A673 (cell line): ENCODE measurements around the gene SLC38A4. TPM values are rescaled to one million over a fixed set of nuclear protein-coding genes. Genes with fewer than 3 reads are reported as not detected.

Experiments used
- BruUV-seq: library from RNA; stranded (reverse); fragments of 400-500 nt; replicated peaks from 2 replicates; lab custom pipeline; 2021; lab: Mats Ljungman, UMichigan
- CTCF ChIA-PET: fragments of 300-600 bp; sonication (Branson Sonifier 250); formaldehyde crosslinking; loops from one replicate; lab custom pipeline; 2022; ENCODE audit warnings: antibody characterized with exemption; lab: Charles Lee
- POLR2A ChIA-PET: fragments of 300-600 bp; sonication (Branson Sonifier 250); formaldehyde crosslinking; loops from one replicate; lab custom pipeline; 2022; ENCODE audit warnings: antibody characterized with exemption; ENCODE audit not compliant: low non-redundant PET; lab: Charles Lee
- DNase-seq: peaks from one replicate; pipeline ENCODE4 v3.0.0-alpha.2; 2015; ENCODE audit warnings: low spot score
- H3K27ac ChIP-seq: fragments of 200-600 bp; sonication (generic); 2 replicates; pipeline ENCODE4 v1.5.1; 2016; ENCODE audit warnings: mixed run types, low read depth, mild to moderate bottlenecking, mixed read lengths, antibody characterized with exemption, low read length; ENCODE audit not compliant: poor library complexity, severe bottlenecking
- H3K27me3 ChIP-seq: fragments of 200-600 bp; sonication (generic); replicated peaks from 2 replicates; pipeline ENCODE4 v1.6.1; 2017; ENCODE audit warnings: mixed run types, low read depth, mild to moderate bottlenecking, mixed read lengths, antibody characterized with exemption, low read length; ENCODE audit not compliant: insufficient read depth, poor library complexity
- H3K36me3 ChIP-seq: fragments of 200-600 bp; sonication (generic); 2 replicates; pipeline ENCODE4 v1.6.1; 2016; ENCODE audit warnings: mixed run types, mild to moderate bottlenecking, mixed read lengths, antibody characterized with exemption, low read length; ENCODE audit not compliant: insufficient read depth, poor library complexity, severe bottlenecking
- H3K4me1 ChIP-seq: fragments of 200-600 bp; sonication (generic); 2 replicates; pipeline ENCODE4 v1.6.1; 2017; ENCODE audit warnings: mixed run types, mild to moderate bottlenecking, mixed read lengths, antibody characterized with exemption, low read length; ENCODE audit not compliant: insufficient read depth, poor library complexity, severe bottlenecking
- H3K4me3 ChIP-seq: fragments of 200-600 bp; sonication (generic); 2 replicates; pipeline ENCODE4 v1.5.1; 2016; ENCODE audit warnings: low read depth, mixed run types, mild to moderate bottlenecking, mixed read lengths, low read length; ENCODE audit not compliant: poor library complexity, severe bottlenecking
- H3K9me3 ChIP-seq: fragments of 200-600 bp; sonication (generic); 2 replicates; pipeline ENCODE4 v1.6.1; 2016; ENCODE audit warnings: mixed run types, low read depth, mild to moderate bottlenecking, mixed read lengths, antibody characterized with exemption, low read length; ENCODE audit not compliant: poor library complexity, severe bottlenecking
- CTCF ChIP-seq: fragments of 300-800, 200-600 bp; sonication (generic); conservative IDR thresholded peaks from 2 replicates; pipeline ENCODE4 v1.5.1; 2017; ENCODE audit warnings: low read depth, mild to moderate bottlenecking, antibody characterized with exemption, low read length, moderate library complexity, mixed read lengths
- EZH2 ChIP-seq: fragments of 200-600 bp; sonication (generic); IDR thresholded peaks from 2 replicates; pipeline ENCODE4 v1.6.1; 2017; ENCODE audit warnings: borderline replicate concordance, low read depth, mild to moderate bottlenecking, mixed read lengths, antibody characterized with exemption, low read length; ENCODE audit not compliant: poor library complexity, severe bottlenecking
- intact Hi-C: fragments of 100-400 bp; cut with micrococcal nuclease; formaldehyde crosslinking; loops from one replicate; pipeline ENCODE4 v1.10.0; 2022; ENCODE audit not compliant: unreplicated experiment
- total RNA-seq: library from RNA; stranded (reverse); gene quantifications from 2 replicates; pipeline ENCODE4 v1.2.3, GENCODE V29; 2021

The SLC38A4 gene
- total RNA-seq, 1 experiment from 2014 or later: 0.58 TPM

- ChIA-PET POLR2A (no interaction called here), CTCF (no interaction called here)
- TF ChIP-seq EZH2 (no peak), CTCF (no peak)
- H3K27me3 ChIP-seq: peaks cover 4% of the 10 kb centered on the region
- no peaks in the 10 kb centered on the region for H3K36me3 ChIP-seq
- H3K4me3 ChIP-seq: no peak overlapping the region
- peaks cover 3% of the 10 kb centered on the region for H3K9me3 ChIP-seq
- no peak for DNase-seq
- BruUV-seq: no TSS peak
- H3K27ac ChIP-seq: no peak overlapping the region
- intact Hi-C loops: no loop called here
- no peaks in the 10 kb centered on the region for H3K4me1 ChIP-seq
Measured at GRCh38 chr12:46798056-46798455, 27.7 kb downstream of the SLC38A4 start.

- no peak for DNase-seq
- CTCF ChIA-PET: no interaction called here
- H3K4me1 ChIP-seq: no peaks in the 10 kb centered on the region
- no TSS peak for BruUV-seq
- H3K27me3 ChIP-seq: no peaks in the 10 kb centered on the region
- POLR2A ChIA-PET: no interaction called here
- H3K27ac ChIP-seq: no peak overlapping the region
- peaks cover 3% of the 10 kb centered on the region for H3K9me3 ChIP-seq
- intact Hi-C loops: no loop called here
- no peaks in the 10 kb centered on the region for H3K36me3 ChIP-seq
- TF ChIP-seq CTCF (no peak), EZH2 (no peak)
- H3K4me3 ChIP-seq: no peak overlapping the region
Measured at GRCh38 chr12:46795988-46796387, 29.8 kb downstream of the SLC38A4 start.

GRCh38 chr12:46794593-46795190 is 31.1 kb downstream of the SLC38A4 start:
- H3K4me1 ChIP-seq: no peaks in the 10 kb centered on the region
- TF ChIP-seq CTCF (no peak), EZH2 (no peak)
- ChIA-PET CTCF (no interaction called here), POLR2A (no interaction called here)
- H3K36me3 ChIP-seq: no peaks in the 10 kb centered on the region
- no peak for DNase-seq
- BruUV-seq: no TSS peak
- H3K27me3 ChIP-seq: no peaks in the 10 kb centered on the region
- intact Hi-C loops: no loop called here
- no peak overlapping the region for H3K4me3 ChIP-seq
- peaks cover 3% of the 10 kb centered on the region for H3K9me3 ChIP-seq
- H3K27ac ChIP-seq: no peak overlapping the region
